ENCODE measurements around the gene FLOT1. TPM values are rescaled to one million over a fixed set of nuclear protein-coding genes. Genes with fewer than 3 reads are reported as not detected.
A peak's percentile ranks its signal among the peaks of the same experiment; 100 is the strongest.

Gene FLOT1
- total and polyA plus RNA-seq, 2 of the 13 experiments (the other 11 are each of a cell fraction or from before 2014, with no cell fraction given): 82.3 to 130 TPM

DNA sequence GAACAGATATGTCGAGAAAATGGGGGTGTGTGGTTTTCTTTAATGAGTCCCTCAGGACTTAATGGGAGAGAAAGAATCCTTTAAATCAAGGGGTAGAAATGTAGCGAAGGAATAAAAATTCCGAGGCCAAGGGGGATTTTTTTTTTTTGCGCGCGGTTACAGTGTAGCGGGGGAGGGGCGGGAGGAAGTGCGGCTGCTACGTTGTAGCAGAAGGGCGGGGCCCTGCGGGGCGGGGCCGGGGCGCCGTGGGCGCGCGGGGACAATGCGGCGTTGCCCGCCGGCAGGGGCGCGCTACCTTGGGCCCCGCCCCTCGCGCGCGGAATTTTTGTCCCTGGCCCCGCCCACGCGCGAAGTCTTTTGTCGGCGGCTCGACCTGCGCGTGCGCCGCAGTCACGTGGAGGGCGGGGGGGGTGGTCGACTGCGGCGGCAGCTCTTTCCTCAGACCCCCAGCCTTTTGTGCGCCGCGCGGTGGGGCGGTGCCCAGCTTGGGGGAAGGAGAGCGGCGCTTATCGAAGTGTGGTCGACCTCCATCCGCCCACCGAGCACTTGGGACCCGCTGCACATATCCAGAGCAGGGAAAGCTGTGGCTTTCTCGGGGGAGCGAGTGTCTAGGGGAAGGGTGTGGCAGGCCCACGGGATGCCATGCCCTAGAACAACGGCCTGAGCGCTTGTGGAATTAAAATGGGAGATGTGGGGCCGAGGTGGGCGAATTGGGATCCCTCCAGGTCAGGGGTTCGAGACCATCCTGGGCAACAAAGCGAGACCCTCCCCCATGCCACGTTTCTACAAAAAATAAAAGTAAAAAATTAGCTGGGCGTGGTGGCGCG lies 21.1 kb downstream of the FLOT1 start (continued):
- TF ChIP-seq, protein P1, sequence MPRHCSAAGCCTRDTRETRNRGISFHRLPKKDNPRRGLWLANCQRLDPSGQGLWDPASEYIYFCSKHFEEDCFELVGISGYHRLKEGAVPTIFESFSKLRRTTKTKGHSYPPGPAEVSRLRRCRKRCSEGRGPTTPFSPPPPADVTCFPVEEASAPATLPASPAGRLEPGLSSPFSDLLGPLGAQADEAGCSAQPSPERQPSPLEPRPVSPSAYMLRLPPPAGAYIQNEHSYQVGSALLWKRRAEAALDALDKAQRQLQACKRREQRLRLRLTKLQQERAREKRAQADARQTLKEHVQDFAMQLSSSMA (CRISPR knock-in tag; IDR thresholded peaks at IDR 0.05): no peak
- TF ChIP-seq ATM (IDR thresholded peaks at IDR 0.05; ENCODE audit: borderline replicate concordance): no peak
- TF ChIP-seq, protein P2, sequence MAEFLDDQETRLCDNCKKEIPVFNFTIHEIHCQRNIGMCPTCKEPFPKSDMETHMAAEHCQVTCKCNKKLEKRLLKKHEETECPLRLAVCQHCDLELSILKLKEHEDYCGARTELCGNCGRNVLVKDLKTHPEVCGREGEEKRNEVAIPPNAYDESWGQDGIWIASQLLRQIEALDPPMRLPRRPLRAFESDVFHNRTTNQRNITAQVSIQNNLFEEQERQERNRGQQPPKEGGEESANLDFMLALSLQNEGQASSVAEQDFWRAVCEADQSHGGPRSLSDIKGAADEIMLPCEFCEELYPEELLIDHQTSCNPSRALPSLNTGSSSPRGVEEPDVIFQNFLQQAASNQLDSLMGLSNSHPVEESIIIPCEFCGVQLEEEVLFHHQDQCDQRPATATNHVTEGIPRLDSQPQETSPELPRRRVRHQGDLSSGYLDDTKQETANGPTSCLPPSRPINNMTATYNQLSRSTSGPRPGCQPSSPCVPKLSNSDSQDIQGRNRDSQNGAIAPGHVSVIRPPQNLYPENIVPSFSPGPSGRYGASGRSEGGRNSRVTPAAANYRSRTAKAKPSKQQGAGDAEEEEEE (CRISPR knock-in tag; IDR thresholded peaks at IDR 0.05; ENCODE audit: borderline replicate concordance): peak; percentile 80; the same call in 1 of the 2 replicates
- TF ChIP-seq KDM5B (CRISPR knock-in tag; IDR thresholded peaks at IDR 0.05; ENCODE audit: borderline replicate concordance): peak; percentile 82
- TF ChIP-seq ZNF17 (CRISPR knock-in tag; IDR thresholded peaks at IDR 0.05): no peak
- TF ChIP-seq, protein P3, sequence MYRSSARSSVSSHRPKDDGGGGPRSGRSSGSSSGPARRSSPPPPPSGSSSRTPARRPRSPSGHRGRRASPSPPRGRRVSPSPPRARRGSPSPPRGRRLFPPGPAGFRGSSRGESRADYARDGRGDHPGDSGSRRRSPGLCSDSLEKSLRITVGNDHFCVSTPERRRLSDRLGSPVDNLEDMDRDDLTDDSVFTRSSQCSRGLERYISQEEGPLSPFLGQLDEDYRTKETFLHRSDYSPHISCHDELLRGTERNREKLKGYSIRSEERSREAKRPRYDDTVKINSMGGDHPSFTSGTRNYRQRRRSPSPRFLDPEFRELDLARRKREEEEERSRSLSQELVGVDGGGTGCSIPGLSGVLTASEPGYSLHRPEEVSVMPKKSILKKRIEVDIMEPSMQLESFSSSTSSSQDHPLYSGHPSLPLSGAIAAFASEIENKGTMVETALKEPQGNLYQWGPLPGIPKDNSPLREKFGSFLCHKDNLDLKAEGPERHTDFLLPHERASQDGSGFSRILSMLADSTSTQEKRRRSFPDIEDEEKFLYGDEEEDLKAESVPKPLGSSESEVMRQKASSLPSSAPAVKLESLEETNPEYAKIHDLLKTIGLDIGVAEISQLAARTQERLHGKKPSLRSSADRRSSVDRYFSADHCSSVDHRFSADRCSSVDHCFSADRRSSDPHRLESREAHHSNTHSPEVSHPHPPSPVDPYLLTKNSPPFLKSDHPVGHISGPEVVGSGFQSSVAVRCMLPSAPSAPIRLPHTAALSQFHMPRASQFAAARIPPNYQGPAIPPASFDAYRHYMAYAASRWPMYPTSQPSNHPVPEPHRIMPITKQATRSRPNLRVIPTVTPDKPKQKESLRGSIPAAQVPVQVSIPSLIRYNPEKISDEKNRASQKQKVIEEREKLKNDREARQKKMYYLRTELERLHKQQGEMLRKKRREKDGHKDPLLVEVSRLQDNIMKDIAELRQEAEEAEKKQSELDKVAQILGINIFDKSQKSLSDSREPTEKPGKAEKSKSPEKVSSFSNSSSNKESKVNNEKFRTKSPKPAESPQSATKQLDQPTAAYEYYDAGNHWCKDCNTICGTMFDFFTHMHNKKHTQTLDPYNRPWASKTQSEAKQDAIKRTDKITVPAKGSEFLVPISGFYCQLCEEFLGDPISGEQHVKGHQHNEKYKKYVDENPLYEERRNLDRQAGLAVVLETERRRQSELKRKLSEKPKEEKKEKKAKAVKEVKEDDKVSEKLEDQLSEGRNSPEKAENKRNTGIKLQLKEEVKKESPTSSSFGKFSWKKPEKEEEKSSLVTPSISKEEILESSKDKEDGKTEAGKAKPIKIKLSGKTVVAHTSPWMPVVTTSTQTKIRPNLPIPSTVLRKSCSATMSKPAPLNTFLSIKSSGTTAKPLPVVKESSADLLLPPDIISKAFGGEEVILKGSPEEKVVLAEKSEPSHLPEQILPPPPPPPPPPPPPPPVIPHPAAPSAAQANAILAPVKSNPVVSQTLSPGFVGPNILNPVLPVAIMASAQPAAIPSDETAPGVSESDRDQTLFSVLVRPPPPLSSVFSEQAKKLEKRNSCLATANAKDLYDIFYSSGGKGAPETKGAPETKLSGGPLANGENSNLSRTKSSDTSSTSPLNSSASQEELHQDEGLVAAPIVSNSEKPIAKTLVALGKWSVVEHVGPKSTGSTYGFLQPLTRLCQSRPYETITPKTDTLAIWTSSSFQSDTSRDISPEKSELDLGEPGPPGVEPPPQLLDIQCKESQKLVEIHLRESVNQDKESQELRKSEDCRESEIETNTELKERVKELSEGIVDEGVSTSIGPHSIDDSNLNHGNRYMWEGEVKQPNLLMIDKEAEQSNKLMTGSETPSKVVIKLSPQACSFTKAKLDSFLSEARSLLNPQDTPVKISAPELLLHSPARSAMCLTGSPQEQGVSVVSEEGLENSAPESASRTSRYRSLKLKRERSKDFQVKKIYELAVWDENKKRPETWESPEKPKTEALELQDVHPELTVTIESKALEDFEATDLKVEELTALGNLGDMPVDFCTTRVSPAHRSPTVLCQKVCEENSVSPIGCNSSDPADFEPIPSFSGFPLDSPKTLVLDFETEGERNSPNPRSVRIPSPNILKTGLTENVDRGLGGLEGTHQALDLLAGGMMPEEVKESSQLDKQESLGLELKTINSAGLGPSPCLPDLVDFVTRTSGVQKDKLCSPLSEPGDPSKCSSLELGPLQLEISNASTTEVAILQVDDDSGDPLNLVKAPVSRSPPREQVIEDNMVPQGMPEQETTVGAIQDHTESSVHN (CRISPR knock-in tag; IDR thresholded peaks at IDR 0.05): no peak
- TF ChIP-seq, protein P4, sequence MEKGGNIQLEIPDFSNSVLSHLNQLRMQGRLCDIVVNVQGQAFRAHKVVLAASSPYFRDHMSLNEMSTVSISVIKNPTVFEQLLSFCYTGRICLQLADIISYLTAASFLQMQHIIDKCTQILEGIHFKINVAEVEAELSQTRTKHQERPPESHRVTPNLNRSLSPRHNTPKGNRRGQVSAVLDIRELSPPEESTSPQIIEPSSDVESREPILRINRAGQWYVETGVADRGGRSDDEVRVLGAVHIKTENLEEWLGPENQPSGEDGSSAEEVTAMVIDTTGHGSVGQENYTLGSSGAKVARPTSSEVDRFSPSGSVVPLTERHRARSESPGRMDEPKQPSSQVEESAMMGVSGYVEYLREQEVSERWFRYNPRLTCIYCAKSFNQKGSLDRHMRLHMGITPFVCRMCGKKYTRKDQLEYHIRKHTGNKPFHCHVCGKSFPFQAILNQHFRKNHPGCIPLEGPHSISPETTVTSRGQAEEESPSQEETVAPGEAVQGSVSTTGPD (CRISPR knock-in tag; IDR thresholded peaks at IDR 0.05): no peak
- peak; percentile 78 for TF ChIP-seq HDAC1 (CRISPR knock-in tag; IDR thresholded peaks at IDR 0.05)
- TF ChIP-seq ERF (CRISPR knock-in tag; IDR thresholded peaks at IDR 0.05): peak; percentile 63; the same call in 1 of the 2 replicates
- TF ChIP-seq ZC3H4 (CRISPR knock-in tag; IDR thresholded peaks at IDR 0.05; ENCODE audit: borderline replicate concordance): peak; percentile 92; the same call in 1 of the 2 replicates
- TF ChIP-seq ZNF850 (CRISPR knock-in tag; conservative IDR thresholded peaks at IDR 0.05): no peak
- no peak for TF ChIP-seq ZNF383 (CRISPR knock-in tag; IDR thresholded peaks at IDR 0.05; ENCODE audit: borderline replicate concordance)
- TF ChIP-seq, protein P5, sequence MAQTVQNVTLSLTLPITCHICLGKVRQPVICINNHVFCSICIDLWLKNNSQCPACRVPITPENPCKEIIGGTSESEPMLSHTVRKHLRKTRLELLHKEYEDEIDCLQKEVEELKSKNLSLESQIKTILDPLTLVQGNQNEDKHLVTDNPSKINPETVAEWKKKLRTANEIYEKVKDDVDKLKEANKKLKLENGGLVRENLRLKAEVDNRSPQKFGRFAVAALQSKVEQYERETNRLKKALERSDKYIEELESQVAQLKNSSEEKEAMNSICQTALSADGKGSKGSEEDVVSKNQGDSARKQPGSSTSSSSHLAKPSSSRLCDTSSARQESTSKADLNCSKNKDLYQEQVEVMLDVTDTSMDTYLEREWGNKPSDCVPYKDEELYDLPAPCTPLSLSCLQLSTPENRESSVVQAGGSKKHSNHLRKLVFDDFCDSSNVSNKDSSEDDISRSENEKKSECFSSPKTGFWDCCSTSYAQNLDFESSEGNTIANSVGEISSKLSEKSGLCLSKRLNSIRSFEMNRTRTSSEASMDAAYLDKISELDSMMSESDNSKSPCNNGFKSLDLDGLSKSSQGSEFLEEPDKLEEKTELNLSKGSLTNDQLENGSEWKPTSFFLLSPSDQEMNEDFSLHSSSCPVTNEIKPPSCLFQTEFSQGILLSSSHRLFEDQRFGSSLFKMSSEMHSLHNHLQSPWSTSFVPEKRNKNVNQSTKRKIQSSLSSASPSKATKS (CRISPR knock-in tag; IDR thresholded peaks at IDR 0.05): no peak
